ENCODE measurements around the gene AP5M1.
A peak's percentile ranks its signal among the peaks of the same experiment; 100 is the strongest.

DNA sequence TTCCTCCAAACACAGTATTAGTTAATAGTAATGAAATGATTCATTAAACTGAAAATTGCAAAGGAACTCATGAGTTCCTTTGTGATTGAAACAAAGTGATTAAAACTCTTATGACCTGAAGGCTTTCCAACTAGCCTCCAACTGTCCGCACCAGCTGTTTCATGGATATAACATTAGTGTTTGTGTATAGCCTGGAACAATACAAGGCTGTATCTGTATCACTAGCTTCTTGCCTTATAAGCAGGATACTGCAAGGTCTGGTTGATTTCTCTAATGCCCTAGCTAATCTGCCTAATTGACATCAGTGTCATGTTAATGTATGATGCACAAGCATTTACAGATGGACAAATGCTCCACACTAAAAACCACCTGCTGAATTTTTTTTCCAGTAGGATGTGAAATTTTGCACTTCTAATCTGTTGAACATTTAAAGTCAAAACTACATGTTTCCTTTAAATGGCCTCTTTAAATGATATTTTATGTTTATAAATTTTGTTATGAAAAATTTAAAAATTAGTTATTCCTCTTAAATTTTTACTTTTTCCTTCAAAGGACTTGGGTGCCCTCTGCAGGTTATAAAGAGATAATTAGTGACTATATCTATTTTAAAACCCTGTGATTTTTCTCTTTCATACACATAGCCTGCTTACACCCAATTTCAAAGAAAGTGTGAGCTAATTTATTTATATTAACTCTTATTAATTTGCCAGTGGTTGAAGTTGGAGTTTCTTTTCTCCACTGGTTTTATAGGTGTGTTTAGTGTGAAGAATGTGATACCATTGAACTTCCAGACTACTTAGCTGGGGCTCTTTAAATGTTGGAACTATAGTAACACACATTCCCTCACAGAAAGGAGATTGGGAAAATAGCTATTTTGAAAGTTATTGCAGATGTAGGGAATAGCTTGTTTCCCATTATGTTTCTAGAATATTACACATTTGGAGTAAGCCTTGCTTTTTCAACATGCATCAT, 25.4 kb downstream of the AP5M1 start:
- TF ChIP-seq POLR2A (IDR thresholded peaks at IDR 0.05) (no peak), CTCF (IDR thresholded peaks at IDR 0.05 in 4 of 5, conservative IDR thresholded peaks at IDR 0.05 in 1 of 5) (peak in 1 of 5 experiments; percentile 11)
